Lower lobe of right lung (tissue), 2 donors: ENCODE results near the gene PLK3. TPM values are rescaled to one million over a fixed set of nuclear protein-coding genes. Genes with fewer than 3 reads are reported as not detected.

Experiments used
- ATAC-seq, 2 donors: fragments of 200-7000 bp; cut with Tn5 transposase; one replicate each; pipeline ENCODE4 v1.9.1; 2020 to 2022; ENCODE audit warnings: mild to moderate bottlenecking in 2 of 2, moderate library complexity in 2 of 2
- DNase-seq: peaks from one replicate; pipeline ENCODE4 v3.0.0-alpha.2; 2020
- H3K27ac ChIP-seq: fragments of 200-600 bp; one replicate; pipeline ENCODE4 v1.8.0; 2022
- H3K27me3 ChIP-seq: fragments of 200-600 bp; one replicate; pipeline ENCODE4 v1.8.0; 2022; ENCODE audit warnings: low read depth
- H3K36me3 ChIP-seq: fragments of 200-600 bp; one replicate; pipeline ENCODE4 v1.8.0; 2022; ENCODE audit warnings: mild to moderate bottlenecking
- H3K4me1 ChIP-seq: fragments of 200-600 bp; one replicate; pipeline ENCODE4 v1.8.0; 2022
- H3K4me3 ChIP-seq: fragments of 200-600 bp; one replicate; pipeline ENCODE4 v1.8.0; 2022; ENCODE audit warnings: mild to moderate bottlenecking
- H3K9me3 ChIP-seq: fragments of 200-600 bp; one replicate; pipeline ENCODE4 v1.8.0; 2022
- CTCF ChIP-seq: fragments of 200-600 bp; IDR thresholded peaks from one replicate; pipeline ENCODE4 v1.8.0; 2022; ENCODE audit warnings: antibody characterized with exemption, mild to moderate bottlenecking
- intact Hi-C: fragments of 100-400 bp; cut with DNase I; formaldehyde crosslinking; loops from one replicate; pipeline ENCODE4 v1.11.0; 2022
- total RNA-seq: library from RNA; stranded (reverse); fragmentation: NEBNext Ultra II Directional; extraction: Animal tissue kit (Norgen Biotek cat#: 25700); gene quantifications from one replicate; pipeline ENCODE4 v1.2.1, GENCODE V29; 2021
- donor health status: DM: no; HTN: yes; CAD: no; lungs with severe emphysema.

PLK3 gene
- total RNA-seq, 1 donor from 2014 or later = 27.7 TPM

DNA sequence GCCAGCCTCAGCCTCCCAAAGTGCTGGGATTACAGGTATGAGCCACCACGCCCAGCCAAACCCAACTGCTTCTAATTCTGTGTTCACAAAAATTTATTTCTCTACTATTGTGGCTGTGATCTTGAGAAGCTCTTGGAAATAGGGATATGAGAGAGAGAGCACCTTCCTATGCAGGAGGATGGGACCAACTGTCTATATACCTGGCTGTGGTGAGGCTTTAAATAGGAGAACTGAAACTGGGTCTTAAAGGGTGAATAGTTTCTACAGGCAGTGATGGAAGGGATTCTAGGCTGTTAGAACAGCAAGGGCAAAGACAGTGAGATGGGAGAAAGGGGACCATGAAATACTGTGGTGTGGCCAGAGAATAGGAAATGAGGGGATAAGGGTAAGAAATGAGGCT, 51.1 kb downstream of the PLK3 start:
- ATAC-seq (no peak), DNase-seq (no peak)
- Histone ChIP-seq H3K27me3 (no peaks in the 10 kb centered on the region), H3K9me3 (no peaks in the 10 kb centered on the region), H3K4me1 (no peaks in the 10 kb centered on the region), H3K27ac (no peak overlapping the region), H3K36me3 (peaks cover 14% of the 10 kb centered on the region), H3K4me3 (no peak overlapping the region)
- intact Hi-C loops = no loop called here
- TF ChIP-seq CTCF = no peak

- ATAC-seq (no peak), DNase-seq (no peak)
- H3K36me3 ChIP-seq = peaks cover 26% of the 10 kb centered on the region
- intact Hi-C loops = no loop called here
- H3K4me1 ChIP-seq = no peaks in the 10 kb centered on the region
- H3K27ac ChIP-seq = no peak overlapping the region
- no peak overlapping the region for H3K4me3 ChIP-seq
- no peak for TF ChIP-seq CTCF
- H3K27me3 ChIP-seq = no peaks in the 10 kb centered on the region
- H3K9me3 ChIP-seq = no peaks in the 10 kb centered on the region
These were observed 53.0 kb downstream of the PLK3 start for GRCh38 chr1:44853201-44853600.

DNA sequence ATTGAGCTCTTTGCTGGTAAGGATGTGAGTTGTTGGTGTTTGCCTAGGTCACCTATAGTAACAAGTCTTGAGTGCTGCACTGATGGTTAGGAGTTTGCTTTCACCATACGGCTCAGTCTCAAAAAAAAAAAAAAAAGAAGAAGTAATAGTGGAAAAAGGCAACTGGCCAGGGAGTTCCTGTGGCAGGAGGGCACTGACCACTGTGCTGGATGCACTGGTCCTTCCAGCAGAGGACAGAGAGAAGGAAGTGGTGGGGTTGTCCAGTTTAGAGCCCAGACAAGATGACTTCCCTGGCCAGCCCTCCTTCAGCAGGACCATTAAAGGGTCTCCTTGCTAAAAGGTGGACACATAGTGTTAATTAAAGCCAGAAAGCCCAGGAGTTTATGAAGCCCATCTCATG, 54.8 kb downstream of the PLK3 start:
- Histone ChIP-seq H3K9me3 (no peaks in the 10 kb centered on the region), H3K4me1 (no peaks in the 10 kb centered on the region), H3K27me3 (no peaks in the 10 kb centered on the region), H3K36me3 (peaks cover 23% of the 10 kb centered on the region), H3K4me3 (no peak overlapping the region), H3K27ac (no peak overlapping the region)
- intact Hi-C loops = no loop called here
- no peak for TF ChIP-seq CTCF
- no peak for ATAC-seq
- DNase-seq = no peak

Other genes with a start within 250 kb of the PLK3 start
- gene TMEM53, start 125.9 kb upstream of the PLK3 start, total RNA-seq = 22.6 TPM
- gene ARMH1, start 125.7 kb upstream of the PLK3 start, total RNA-seq = 14.5 TPM
- not detected for gene RNU5D-1, start 69.2 kb upstream of the PLK3 start, total RNA-seq
- 1.7 TPM for gene KIF2C, start 60.5 kb upstream of the PLK3 start, total RNA-seq
- 1,341 TPM for gene RPS8, start 24.8 kb upstream of the PLK3 start, total RNA-seq
- gene BEST4, start 12.2 kb upstream of the PLK3 start, total RNA-seq = 1.7 TPM
- 5.2 TPM for gene DYNLT4, start 7.0 kb downstream of the PLK3 start, total RNA-seq
- gene BTBD19, start 8.1 kb downstream of the PLK3 start, total RNA-seq = 8.7 TPM
- 1.0 TPM for gene PTCH2, start 42.9 kb downstream of the PLK3 start, total RNA-seq
- 25.8 TPM for gene EIF2B3, start 186.2 kb downstream of the PLK3 start, total RNA-seq
- gene HECTD3, start 210.9 kb downstream of the PLK3 start, total RNA-seq = 47.6 TPM
- 60.4 TPM for gene UROD, start 211.9 kb downstream of the PLK3 start, total RNA-seq